Measurements from ENCODE around the gene FNDC5.

Gene FNDC5

DNA sequence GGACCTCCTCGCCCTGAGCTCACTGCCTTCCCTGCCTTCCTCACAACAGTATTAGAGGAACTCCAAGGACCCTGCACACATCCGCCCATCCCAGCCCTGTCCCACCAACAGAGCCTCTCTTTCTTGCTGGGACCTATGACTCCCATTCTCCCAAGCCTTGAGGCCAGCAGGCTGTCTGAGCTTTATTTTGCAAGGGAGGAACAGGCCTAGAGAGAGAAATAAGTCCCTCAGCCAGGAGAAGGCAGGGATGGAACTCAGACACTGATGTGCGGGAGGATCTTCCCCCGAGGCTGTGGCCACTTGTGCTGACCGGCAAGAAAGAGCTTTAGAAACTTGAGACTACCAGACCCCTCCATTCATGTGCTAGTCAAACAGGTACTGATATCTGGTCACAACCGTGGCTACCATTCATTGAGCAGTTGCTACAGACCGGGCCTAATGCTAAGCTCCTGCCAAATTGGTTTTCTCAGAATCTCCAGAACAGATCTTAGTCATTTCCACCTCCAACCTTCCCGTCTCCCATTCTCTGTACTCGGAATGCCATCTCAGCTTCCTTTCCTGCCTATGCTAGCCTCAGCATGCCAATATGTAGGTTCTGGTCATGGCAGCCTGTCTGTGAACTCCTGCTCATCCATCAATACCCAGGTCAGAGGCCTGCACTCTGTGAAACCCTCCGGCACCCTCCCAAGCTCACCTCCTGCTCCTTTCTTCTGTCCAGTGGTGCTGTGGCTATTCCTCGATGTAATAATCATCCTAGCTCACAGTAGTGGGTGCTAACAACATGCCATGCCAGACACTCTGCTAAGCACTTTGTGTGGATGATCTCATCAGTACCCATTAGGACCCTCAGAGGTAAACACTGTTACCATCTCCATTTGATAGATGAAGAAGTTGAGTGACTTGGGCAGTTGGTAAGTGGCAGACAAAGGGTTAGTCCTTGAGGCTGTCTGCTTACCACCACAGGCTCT is 26.7 kb upstream of the FNDC5 start:
- DNase-seq (ENCODE audit: low read depth), result no peak

DNA sequence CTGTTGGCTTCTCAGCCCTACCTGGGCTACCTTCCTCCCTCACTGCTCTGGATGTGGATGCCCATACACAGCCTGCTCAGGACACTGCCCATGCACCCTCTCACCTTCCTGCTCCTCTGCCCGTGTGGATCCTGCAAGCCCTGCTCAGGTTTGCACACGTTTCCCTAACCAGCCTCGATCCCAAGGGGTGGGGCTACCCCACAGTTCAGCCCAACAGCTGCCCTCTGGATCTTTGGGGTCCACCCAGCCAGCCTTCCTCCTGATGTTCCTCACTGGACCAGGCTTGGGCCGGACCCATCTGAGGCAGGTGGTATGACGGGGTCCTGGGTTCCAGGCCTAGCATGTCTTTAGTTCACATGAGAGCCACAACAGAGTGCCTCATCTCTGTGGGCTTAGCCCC is 25.7 kb upstream of the FNDC5 start:
- DNase-seq (ENCODE audit: low read depth), result no peak

GRCh38 chr1:32895325-32896215 is 24.9 kb upstream of the FNDC5 start:
- no peak for DNase-seq (ENCODE audit: low read depth)

DNA sequence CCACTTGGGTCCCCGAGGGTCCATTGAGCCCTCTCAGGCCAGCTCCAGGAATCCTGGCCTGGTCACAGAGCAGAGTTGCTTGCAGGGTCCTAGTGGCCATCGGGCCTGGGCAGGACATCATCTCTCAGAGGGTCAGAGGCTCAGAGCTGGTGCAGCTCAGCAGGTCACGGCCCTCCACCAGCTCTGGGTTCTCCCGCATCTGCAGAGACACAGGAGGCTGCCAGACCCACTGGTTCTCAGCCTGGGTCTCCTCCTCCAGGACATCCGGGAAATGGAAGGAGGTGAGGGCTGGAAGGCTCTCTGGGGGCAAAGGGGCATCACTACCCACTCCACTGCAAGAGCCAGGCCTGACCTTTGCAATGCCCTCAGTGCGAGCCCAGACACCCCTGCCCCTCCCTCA is 24.0 kb upstream of the FNDC5 start:
- no peak for DNase-seq (ENCODE audit: low read depth)

- DNase-seq (ENCODE audit: low read depth), result no peak
These were observed 23.4 kb upstream of the FNDC5 start for GRCh38 chr1:32894019-32894600.

DNA sequence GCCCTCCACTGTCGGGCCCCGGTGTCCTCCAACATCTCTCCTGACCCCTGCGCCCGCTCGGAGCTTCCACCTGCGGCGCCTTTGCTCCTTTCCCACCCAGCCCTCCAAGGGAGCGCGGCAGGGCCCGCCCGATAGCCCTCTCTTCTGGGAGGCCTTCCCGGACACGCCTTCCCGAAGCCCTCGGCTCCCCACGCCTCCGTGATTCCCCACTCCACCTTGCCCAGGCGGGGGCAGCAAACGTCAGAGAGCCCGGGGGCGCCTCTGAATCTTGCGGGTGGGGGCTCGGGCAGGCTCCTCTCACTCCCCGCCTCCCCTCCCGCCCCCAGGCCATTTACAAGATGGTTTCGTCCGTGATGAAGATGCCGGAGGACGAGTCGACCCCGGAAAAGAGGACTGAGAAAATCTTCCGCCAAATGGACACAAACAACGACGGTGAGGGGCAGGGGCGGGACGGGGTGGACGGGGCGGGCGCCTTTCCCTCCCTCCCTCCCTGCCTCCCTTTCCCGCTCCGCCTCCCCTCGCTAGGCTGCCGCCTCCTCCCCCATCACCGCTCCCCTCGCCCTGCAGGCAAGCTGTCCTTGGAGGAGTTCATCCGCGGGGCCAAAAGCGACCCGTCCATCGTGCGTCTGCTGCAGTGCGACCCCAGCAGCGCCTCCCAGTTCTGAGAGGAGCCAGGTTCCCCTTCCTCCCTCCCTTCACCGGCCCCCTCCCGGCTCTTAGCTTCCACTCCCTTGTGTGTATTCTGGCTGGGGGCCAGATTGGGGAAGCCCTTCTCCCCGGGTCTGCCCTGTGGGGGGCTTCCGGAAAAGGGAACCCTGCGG is 22.7 kb upstream of the FNDC5 start:
- DNase-seq (ENCODE audit: low read depth), result peak; percentile 55

- peak; percentile 44 for DNase-seq (ENCODE audit: low read depth)
These were observed 21.9 kb upstream of the FNDC5 start for GRCh38 chr1:32892368-32893197.

GRCh38 chr1:32891630-32892029 is 20.9 kb upstream of the FNDC5 start:
- DNase-seq (ENCODE audit: low read depth), result no peak

GRCh38 chr1:32891241-32891570 is 20.5 kb upstream of the FNDC5 start:
- no peak for DNase-seq (ENCODE audit: low read depth)

- no peak for DNase-seq (ENCODE audit: low read depth)
These were observed 20.0 kb upstream of the FNDC5 start for GRCh38 chr1:32890516-32891240.

DNA sequence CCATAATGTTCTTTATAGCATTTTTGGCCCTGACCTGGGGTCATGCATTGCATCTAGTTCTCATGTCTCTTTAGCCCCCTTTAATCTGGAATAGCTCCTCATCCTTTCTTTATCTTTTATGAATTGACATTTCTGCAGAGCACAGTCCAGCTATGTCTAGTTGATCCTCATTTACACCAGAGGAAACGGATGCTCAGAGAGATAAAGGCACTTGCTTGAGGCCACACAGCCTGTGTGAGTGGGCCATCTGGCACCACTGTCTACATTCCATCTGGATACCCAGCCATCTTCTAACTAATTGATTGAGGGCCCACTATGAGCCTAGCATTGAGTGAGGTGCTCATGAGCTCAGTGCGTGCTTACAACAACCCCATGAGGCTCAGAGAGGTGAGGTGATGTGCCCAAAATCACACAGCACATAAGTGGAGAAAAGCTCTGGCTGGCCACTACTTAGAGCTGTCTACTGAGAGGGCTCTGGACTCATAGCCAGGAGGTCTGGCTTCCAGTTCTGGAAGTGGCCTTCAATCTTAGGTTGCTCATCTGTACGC is 19.1 kb upstream of the FNDC5 start:
- no peak for DNase-seq (ENCODE audit: low read depth)

- no peak for DNase-seq (ENCODE audit: low read depth)
These were observed 18.1 kb upstream of the FNDC5 start for GRCh38 chr1:32888677-32889420.

DNA sequence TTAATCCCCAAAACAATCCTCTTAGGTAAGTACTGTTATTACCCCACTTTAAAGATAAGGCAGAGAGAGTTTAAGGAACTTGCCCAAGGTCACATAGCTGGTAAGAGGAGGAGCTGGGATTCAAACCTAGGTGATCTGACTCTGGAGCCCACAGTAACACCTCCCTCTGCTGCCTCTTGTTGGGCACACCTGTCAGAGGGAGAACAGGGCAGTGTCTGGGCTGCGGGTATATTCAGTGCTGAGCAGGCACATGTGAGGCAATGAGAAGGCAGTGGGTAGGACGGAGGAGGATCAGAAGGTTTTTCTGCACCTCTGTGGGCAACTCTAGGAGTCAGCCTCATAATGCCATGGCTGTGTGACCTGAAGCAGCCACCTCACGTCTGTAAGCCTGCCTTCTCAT is 17.4 kb upstream of the FNDC5 start:
- no peak for DNase-seq (ENCODE audit: low read depth)

DNA sequence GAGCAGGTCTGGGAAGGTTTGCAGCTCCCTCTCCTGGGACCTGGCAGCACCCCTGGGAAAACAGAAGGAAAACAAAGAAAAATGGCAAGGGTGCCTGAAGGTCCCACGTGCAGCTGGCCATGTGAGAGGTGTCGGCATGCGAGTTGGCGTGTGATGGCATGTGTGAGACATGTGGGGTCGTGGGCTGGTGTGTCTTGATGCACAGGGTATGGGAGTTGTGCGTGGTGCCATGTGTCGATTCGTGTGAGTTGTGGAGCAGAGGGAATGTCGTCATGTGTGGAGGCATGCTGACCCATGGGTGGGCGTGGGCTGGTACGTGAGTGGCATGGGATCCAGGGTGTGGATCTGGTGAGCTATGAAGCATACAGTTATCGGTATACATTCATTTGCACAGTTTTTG is 16.9 kb upstream of the FNDC5 start:
- no peak for DNase-seq (ENCODE audit: low read depth)

- DNase-seq (ENCODE audit: low read depth), result no peak
These were observed 16.2 kb upstream of the FNDC5 start for GRCh38 chr1:32886828-32887414.

DNA sequence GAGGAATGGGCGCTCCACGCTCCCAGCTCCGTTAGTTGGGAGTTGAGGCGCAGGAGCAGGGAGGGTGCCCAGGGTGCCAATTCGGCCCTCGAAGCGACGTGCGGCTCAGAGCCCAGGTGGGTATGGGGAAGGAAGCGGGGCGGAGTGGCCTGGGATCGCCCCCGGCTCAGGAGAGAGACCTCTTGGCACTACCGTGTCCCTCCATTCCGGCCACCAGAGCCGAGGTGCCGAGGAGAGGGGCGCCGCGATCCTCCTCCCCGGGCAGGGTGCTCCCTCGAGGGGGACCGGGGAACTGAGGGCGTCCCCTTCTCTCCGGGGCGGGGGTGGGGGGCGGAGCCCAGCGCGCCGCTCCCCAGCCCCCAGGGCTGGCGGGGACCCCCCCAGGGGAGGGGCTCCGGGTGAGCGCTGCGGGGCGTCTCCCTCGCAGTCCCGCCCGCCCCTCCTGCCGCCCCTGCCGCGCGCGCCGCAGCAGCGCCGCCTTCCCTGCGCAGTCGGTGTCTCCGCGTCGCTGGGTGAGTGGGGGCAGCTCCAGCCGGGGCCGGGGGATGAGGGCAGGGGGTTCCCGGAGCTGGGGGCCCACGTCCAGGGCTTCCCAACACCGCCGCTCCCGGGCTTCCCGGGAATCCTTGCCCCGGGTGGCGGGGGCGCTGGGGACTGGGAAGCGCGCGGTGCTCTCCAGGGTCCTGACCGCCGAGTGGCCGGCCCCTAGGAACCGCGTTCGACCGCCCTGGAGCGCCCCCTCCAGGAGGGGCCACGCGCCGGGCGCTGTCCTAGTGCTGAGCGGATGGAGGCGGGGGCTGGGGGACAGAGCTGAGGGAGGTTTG is 15.5 kb upstream of the FNDC5 start, which contains the start of gene HPCA:
HPCA (plus strand) TSS at position 488 of the 824 bp plus-strand sequence. CDS start 2,408 bp downstream, outside the sequence.
- peak; percentile 62 for DNase-seq (ENCODE audit: low read depth)

DNA sequence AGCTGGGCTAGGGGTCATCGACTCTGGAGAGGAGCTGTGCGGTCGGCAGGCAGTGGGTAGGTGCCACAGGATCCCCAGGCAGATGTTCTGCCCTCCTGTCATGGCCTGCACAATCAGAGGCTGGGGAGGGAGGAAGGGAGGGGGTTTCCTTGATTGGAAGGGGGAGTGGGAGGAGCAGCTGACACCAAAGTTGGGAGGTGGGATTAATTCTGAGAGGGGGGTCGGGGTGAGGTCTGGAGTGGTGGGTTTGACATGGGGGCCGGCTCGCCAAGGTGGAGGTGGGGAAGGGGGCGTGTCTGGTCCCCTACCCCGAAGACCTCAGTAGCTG is 14.9 kb upstream of the FNDC5 start:
- no peak for DNase-seq (ENCODE audit: low read depth)

- DNase-seq (ENCODE audit: low read depth), result no peak
These were observed 14.0 kb upstream of the FNDC5 start for GRCh38 chr1:32884726-32885125.
